HG03064 (cell line): ENCODE measurements around the gene CSNK1A1L.
A peak's percentile ranks its signal among the peaks of the same experiment; 100 is the strongest.
"Not testable (repeated sequence)": the region's sequence is repeated elsewhere in the genome, so short reads cannot be mapped to it uniquely, and the experiment has no call there.

ENCODE experiments used
- ATAC-seq: cut with Tn5 transposase; IDR thresholded peaks from one replicate; pipeline ENCODE4 v1.9.1; 2021; ENCODE audit warnings: low read depth; ENCODE audit not compliant: unreplicated experiment

CSNK1A1L gene

GRCh38 chr13:37065890-37066526 lies 39.5 kb downstream of the CSNK1A1L start:
- ATAC-seq: no peak

- ATAC-seq: peak; percentile 23
Observed at GRCh38 chr13:37059848-37060192, 45.6 kb downstream of the CSNK1A1L start.

- peak; percentile 98 for ATAC-seq
Observed at GRCh38 chr13:37058910-37059847, 46.3 kb downstream of the CSNK1A1L start, which contains the start of gene SUPT20H. Gene SUPT20H, minus strand, starts transcription at chr13:37059688. Its CDS starts 8,198 bp downstream, at chr13:37051490.

- not testable (repeated sequence) for ATAC-seq
Observed at GRCh38 chr13:37056228-37056627, 49.2 kb downstream of the CSNK1A1L start.
